Prostate gland (tissue), 2 donors: Measurements from ENCODE around the gene RBM47.

Experiments used
- POLR2AphosphoS5 ChIP-seq: sonication (generic); formaldehyde crosslinking; IDR thresholded peaks from one replicate; pipeline ENCODE4 v1.6.1; 2017; ENCODE audit warnings: antibody characterized with exemption
- TF ChIP-seq, protein P1 (sequence below), 4 experiments: fragments of 200-600 bp in 2 of 4; fragments of 450-650 bp in 2 of 4; sonication (generic) in 2 of 4; IDR thresholded peaks; 1 replicate in 3 of 4; 2 replicates in 1 of 4; pipeline ENCODE4 v1.5.1; 2016 to 2019; ENCODE audit warnings: antibody characterized with exemption in 4 of 4, mild to moderate bottlenecking in 2 of 4, moderate library complexity in 2 of 4

DNA sequence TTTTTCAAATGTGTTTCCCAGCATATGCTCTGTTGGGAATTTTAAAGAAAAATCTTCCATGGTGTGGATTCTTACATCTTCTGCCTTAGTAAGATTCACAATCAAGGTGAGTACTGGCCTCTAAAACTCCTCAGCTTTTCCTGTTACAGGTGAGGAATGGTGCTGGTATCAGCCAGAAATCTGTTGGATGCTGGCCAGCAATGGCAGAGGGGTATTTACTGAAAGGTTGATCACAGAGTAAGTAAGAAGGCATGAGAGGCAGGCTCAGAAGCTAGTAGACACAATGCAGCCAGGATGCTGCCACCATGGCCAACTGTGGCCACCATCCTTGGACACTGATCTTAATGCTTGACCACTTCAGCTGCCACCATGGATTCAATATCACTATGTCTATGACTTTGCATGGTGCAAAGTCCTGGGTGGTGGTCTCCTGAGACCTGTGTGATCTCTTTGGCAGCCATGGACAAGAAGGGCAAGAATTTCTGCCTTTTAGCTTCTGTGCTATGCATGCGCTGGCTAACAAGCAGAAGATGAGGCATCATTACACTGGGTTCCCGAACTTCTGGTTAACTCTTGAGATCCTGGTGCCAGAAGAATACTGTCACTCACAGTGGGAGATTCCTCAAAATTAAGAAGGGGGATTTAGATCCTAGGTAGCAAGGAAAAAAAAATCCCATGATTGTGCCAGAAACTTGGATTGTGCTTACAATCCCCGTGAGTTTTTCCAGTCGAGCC is 234.3 kb downstream of the RBM47 start:
- TF ChIP-seq, protein P1, sequence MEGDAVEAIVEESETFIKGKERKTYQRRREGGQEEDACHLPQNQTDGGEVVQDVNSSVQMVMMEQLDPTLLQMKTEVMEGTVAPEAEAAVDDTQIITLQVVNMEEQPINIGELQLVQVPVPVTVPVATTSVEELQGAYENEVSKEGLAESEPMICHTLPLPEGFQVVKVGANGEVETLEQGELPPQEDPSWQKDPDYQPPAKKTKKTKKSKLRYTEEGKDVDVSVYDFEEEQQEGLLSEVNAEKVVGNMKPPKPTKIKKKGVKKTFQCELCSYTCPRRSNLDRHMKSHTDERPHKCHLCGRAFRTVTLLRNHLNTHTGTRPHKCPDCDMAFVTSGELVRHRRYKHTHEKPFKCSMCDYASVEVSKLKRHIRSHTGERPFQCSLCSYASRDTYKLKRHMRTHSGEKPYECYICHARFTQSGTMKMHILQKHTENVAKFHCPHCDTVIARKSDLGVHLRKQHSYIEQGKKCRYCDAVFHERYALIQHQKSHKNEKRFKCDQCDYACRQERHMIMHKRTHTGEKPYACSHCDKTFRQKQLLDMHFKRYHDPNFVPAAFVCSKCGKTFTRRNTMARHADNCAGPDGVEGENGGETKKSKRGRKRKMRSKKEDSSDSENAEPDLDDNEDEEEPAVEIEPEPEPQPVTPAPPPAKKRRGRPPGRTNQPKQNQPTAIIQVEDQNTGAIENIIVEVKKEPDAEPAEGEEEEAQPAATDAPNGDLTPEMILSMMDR (IDR thresholded peaks at IDR 0.05) = no peak
- no peak for TF ChIP-seq POLR2AphosphoS5
